Measurements from ENCODE around the gene CERS6.

CERS6 gene

DNA sequence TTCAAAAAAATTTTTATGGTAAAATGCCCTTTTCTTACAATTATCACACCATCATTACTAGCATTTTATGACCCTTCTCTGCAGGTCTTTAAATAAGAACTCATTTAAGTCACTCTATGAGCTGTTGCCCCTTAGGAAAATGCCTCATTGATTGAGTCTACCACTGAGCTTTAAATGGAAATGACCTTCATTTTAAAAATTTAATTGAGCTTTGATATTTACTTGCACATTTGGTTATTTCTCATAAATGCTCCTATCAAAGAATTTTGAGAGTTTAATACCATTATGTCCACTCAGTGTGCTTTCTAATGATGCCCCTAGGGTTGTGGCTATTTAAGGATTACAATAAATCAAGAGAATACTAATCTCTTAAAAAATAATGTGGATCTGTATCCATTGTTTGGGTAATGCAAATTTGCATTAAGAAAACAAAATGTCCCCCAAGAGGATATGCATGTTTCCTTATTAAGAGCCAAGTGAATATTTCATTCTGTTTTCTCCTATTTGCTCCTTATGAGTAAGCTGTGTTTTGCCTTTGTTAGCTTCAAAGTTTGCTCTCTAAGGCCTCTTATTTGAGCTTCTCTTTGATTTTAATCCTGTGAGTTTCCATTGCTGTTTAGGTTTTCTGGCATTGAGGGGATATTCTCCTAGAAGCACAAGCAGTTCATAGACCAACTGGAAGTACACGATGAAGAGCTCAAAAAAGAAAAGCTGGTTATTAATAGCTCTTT is 69.8 kb downstream of the CERS6 start:
- ATAC-seq: no peak
- TF ChIP-seq ARNTL (CRISPR knock-in tag; IDR thresholded peaks at IDR 0.05; ENCODE audit: borderline replicate concordance, low read depth): no peak
- TF ChIP-seq, protein P1, sequence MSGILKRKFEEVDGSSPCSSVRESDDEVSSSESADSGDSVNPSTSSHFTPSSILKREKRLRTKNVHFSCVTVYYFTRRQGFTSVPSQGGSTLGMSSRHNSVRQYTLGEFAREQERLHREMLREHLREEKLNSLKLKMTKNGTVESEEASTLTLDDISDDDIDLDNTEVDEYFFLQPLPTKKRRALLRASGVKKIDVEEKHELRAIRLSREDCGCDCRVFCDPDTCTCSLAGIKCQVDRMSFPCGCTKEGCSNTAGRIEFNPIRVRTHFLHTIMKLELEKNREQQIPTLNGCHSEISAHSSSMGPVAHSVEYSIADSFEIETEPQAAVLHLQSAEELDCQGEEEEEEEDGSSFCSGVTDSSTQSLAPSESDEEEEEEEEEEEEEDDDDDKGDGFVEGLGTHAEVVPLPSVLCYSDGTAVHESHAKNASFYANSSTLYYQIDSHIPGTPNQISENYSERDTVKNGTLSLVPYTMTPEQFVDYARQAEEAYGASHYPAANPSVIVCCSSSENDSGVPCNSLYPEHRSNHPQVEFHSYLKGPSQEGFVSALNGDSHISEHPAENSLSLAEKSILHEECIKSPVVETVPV (CRISPR knock-in tag; IDR thresholded peaks at IDR 0.05): no peak
- TF ChIP-seq ZC3H10 (CRISPR knock-in tag; IDR thresholded peaks at IDR 0.05): no peak

DNA sequence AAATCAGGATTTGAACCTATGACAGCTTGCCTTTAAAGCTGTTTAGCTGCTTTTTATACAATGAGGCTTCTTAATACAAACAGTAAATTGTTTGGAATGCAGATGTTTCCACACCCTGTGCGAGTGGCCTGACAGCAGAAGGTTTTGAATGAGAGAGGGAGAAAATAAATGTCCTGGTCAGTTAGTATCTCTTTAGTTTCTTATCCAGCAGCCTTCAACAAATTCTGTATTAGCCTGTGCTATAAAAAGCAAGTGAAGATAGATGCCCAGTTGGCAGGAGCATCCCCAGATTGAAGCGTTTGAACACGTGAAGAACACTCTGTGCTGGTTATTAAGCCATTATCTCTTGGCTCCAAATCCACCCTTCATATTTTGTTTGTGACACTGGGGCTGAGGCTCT is 70.6 kb downstream of the CERS6 start:
- TF ChIP-seq ISL1 (CRISPR knock-in tag; IDR thresholded peaks at IDR 0.05): peak; percentile 38; the same call in 1 of the 2 replicates
- TF ChIP-seq, protein P1 (CRISPR knock-in tag; IDR thresholded peaks at IDR 0.05): no peak
- ATAC-seq: no peak

GRCh38 chr2:168528016-168528415 is 71.9 kb downstream of the CERS6 start:
- ATAC-seq: no peak
- TF ChIP-seq TOX (CRISPR knock-in tag; IDR thresholded peaks at IDR 0.05; ENCODE audit: borderline replicate concordance) (no peak), ISL1 (CRISPR knock-in tag; IDR thresholded peaks at IDR 0.05) (no peak), ZC3H10 (CRISPR knock-in tag; IDR thresholded peaks at IDR 0.05) (no peak), ZFP30 (CRISPR knock-in tag; IDR thresholded peaks at IDR 0.05) (no peak), CSDC2 (CRISPR knock-in tag; IDR thresholded peaks at IDR 0.05) (no peak), TCF4 (CRISPR knock-in tag; IDR thresholded peaks at IDR 0.05; ENCODE audit: borderline replicate concordance) (no peak), CREB5 (CRISPR knock-in tag; IDR thresholded peaks at IDR 0.05; ENCODE audit: low read depth) (no peak), PPARA (CRISPR knock-in tag; IDR thresholded peaks at IDR 0.05; ENCODE audit: borderline replicate concordance) (no peak), ZFP3 (CRISPR knock-in tag; IDR thresholded peaks at IDR 0.05) (no peak), GLIS3 (CRISPR knock-in tag; IDR thresholded peaks at IDR 0.05) (no peak)
- TF ChIP-seq, protein P2, sequence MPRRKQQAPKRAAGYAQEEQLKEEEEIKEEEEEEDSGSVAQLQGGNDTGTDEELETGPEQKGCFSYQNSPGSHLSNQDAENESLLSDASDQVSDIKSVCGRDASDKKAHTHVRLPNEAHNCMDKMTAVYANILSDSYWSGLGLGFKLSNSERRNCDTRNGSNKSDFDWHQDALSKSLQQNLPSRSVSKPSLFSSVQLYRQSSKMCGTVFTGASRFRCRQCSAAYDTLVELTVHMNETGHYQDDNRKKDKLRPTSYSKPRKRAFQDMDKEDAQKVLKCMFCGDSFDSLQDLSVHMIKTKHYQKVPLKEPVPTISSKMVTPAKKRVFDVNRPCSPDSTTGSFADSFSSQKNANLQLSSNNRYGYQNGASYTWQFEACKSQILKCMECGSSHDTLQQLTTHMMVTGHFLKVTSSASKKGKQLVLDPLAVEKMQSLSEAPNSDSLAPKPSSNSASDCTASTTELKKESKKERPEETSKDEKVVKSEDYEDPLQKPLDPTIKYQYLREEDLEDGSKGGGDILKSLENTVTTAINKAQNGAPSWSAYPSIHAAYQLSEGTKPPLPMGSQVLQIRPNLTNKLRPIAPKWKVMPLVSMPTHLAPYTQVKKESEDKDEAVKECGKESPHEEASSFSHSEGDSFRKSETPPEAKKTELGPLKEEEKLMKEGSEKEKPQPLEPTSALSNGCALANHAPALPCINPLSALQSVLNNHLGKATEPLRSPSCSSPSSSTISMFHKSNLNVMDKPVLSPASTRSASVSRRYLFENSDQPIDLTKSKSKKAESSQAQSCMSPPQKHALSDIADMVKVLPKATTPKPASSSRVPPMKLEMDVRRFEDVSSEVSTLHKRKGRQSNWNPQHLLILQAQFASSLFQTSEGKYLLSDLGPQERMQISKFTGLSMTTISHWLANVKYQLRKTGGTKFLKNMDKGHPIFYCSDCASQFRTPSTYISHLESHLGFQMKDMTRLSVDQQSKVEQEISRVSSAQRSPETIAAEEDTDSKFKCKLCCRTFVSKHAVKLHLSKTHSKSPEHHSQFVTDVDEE (CRISPR knock-in tag; IDR thresholded peaks at IDR 0.05): no peak
- TF ChIP-seq, protein P3, sequence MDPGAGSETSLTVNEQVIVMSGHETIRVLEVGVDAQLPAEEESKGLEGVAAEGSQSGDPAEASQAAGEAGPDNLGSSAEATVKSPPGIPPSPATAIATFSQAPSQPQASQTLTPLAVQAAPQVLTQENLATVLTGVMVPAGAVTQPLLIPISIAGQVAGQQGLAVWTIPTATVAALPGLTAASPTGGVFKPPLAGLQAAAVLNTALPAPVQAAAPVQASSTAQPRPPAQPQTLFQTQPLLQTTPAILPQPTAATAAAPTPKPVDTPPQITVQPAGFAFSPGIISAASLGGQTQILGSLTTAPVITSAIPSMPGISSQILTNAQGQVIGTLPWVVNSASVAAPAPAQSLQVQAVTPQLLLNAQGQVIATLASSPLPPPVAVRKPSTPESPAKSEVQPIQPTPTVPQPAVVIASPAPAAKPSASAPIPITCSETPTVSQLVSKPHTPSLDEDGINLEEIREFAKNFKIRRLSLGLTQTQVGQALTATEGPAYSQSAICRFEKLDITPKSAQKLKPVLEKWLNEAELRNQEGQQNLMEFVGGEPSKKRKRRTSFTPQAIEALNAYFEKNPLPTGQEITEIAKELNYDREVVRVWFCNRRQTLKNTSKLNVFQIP (CRISPR knock-in tag; IDR thresholded peaks at IDR 0.05; ENCODE audit: borderline replicate concordance, low read depth): no peak

- TF ChIP-seq CREB5 (CRISPR knock-in tag; IDR thresholded peaks at IDR 0.05; ENCODE audit: low read depth) (no peak), TOX (CRISPR knock-in tag; IDR thresholded peaks at IDR 0.05; ENCODE audit: borderline replicate concordance) (no peak), ZFP3 (CRISPR knock-in tag; IDR thresholded peaks at IDR 0.05) (no peak), BACH2 (CRISPR knock-in tag; IDR thresholded peaks at IDR 0.05; ENCODE audit: borderline replicate concordance) (no peak)
- TF ChIP-seq, protein P4, sequence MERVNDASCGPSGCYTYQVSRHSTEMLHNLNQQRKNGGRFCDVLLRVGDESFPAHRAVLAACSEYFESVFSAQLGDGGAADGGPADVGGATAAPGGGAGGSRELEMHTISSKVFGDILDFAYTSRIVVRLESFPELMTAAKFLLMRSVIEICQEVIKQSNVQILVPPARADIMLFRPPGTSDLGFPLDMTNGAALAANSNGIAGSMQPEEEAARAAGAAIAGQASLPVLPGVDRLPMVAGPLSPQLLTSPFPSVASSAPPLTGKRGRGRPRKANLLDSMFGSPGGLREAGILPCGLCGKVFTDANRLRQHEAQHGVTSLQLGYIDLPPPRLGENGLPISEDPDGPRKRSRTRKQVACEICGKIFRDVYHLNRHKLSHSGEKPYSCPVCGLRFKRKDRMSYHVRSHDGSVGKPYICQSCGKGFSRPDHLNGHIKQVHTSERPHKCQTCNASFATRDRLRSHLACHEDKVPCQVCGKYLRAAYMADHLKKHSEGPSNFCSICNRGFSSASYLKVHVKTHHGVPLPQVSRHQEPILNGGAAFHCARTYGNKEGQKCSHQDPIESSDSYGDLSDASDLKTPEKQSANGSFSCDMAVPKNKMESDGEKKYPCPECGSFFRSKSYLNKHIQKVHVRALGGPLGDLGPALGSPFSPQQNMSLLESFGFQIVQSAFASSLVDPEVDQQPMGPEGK (CRISPR knock-in tag; IDR thresholded peaks at IDR 0.05; ENCODE audit: borderline replicate concordance): no peak
- no peak for ATAC-seq
Observed at GRCh38 chr2:168528469-168528868, 72.4 kb downstream of the CERS6 start.
